KMS-11 (cell line): ENCODE results near the gene GRM7.
A peak's percentile ranks its signal among the peaks of the same experiment; 100 is the strongest.

Experiments used
- H2AFZ ChIP-seq: fragments of 200-600 bp; sonication (generic); 2 replicates; pipeline ENCODE4 v1.6.1; 2016; ENCODE audit warnings: antibody characterized with exemption, mixed run types, low read depth
- H3K27ac ChIP-seq: fragments of 200-600 bp; sonication (generic); 2 replicates; pipeline ENCODE4 v1.6.1; 2016; ENCODE audit warnings: mild to moderate bottlenecking, mixed run types
- H3K27me3 ChIP-seq: fragments of 200-600 bp; sonication (generic); 2 replicates; pipeline ENCODE4 v1.6.1; 2017; ENCODE audit warnings: mild to moderate bottlenecking, low read depth, mixed run types, moderate library complexity; ENCODE audit not compliant: insufficient read depth
- H3K36me3 ChIP-seq: fragments of 200-600 bp; sonication (generic); 2 replicates; pipeline ENCODE4 v1.6.1; 2017; ENCODE audit warnings: mild to moderate bottlenecking, mixed run types; ENCODE audit not compliant: insufficient read depth
- H3K4me1 ChIP-seq: fragments of 200-600 bp; sonication (generic); 2 replicates; pipeline ENCODE4 v1.6.1; 2016; ENCODE audit warnings: mild to moderate bottlenecking, low read depth, mixed run types; ENCODE audit not compliant: poor library complexity, severe bottlenecking
- H3K4me2 ChIP-seq: fragments of 200-600 bp; sonication (generic); 2 replicates; pipeline ENCODE4 v1.7.0; 2016; ENCODE audit warnings: mild to moderate bottlenecking, mixed run types
- H3K4me3 ChIP-seq: fragments of 200-600 bp; sonication (generic); IDR thresholded peaks from 2 replicates; pipeline ENCODE4 v1.6.1; 2017; ENCODE audit warnings: low read depth, low read length, mixed read lengths; ENCODE audit not compliant: insufficient read depth
- H3K79me2 ChIP-seq: fragments of 200-600 bp; sonication (generic); 2 replicates; pipeline ENCODE4 v1.6.1; 2016; ENCODE audit warnings: low read depth, mixed run types; ENCODE audit not compliant: insufficient read depth
- H3K9ac ChIP-seq: fragments of 200-600 bp; sonication (generic); 2 replicates; pipeline ENCODE4 v1.6.1; 2016; ENCODE audit warnings: mild to moderate bottlenecking, mixed run types
- H4K20me1 ChIP-seq: fragments of 200-600 bp; sonication (generic); 2 replicates; pipeline ENCODE4 v1.6.1; 2016; ENCODE audit warnings: mild to moderate bottlenecking, mixed run types; ENCODE audit not compliant: insufficient read depth
- CTCF ChIP-seq: fragments of 200-600 bp; sonication (generic); conservative IDR thresholded peaks from 2 replicates; pipeline ENCODE4 v1.6.1; 2017; ENCODE audit warnings: low read depth, mild to moderate bottlenecking, antibody characterized with exemption, low read length, moderate library complexity, mixed read lengths

The GRM7 gene

GRCh38 chr3:7589526-7589925 is 728.6 kb downstream of the GRM7 start:
- Histone ChIP-seq H3K4me2 (no peak overlapping the region), H3K4me1 (peaks cover 15% of the 10 kb centered on the region), H3K27me3 (no peaks in the 10 kb centered on the region), H3K79me2 (no peaks in the 10 kb centered on the region), H3K27ac (no peak overlapping the region), H3K9ac (no peak overlapping the region), H3K36me3 (no peaks in the 10 kb centered on the region), H2AFZ (no peak overlapping the region), H4K20me1 (no peaks in the 10 kb centered on the region), H3K4me3 (no peak overlapping the region)
- no peak for TF ChIP-seq CTCF

- Histone ChIP-seq H3K4me1 (peaks cover 17% of the 10 kb centered on the region), H3K79me2 (no peaks in the 10 kb centered on the region), H2AFZ (no peak overlapping the region), H3K4me3 (no peak overlapping the region), H3K36me3 (no peaks in the 10 kb centered on the region), H3K9ac (no peak overlapping the region), H3K4me2 (no peak overlapping the region), H3K27me3 (no peaks in the 10 kb centered on the region), H3K27ac (no peak overlapping the region), H4K20me1 (no peaks in the 10 kb centered on the region)
- no peak for TF ChIP-seq CTCF
Measured at GRCh38 chr3:7602297-7602696, 741.4 kb downstream of the GRM7 start.

GRCh38 chr3:7607083-7607482 is 746.2 kb downstream of the GRM7 start:
- Histone ChIP-seq H4K20me1 (no peaks in the 10 kb centered on the region), H3K27me3 (no peaks in the 10 kb centered on the region), H3K4me1 (peaks cover 55% of the 10 kb centered on the region), H2AFZ (no peak overlapping the region), H3K79me2 (no peaks in the 10 kb centered on the region), H3K4me2 (peak overlapping the region; percentile 63), H3K9ac (peak overlapping the region; percentile 18; the same call in 1 of the 2 replicates), H3K36me3 (no peaks in the 10 kb centered on the region), H3K4me3 (no peak overlapping the region), H3K27ac (peak overlapping the region; percentile 75)
- no peak for TF ChIP-seq CTCF

GRCh38 chr3:7607676-7608075 is 746.8 kb downstream of the GRM7 start:
- Histone ChIP-seq H3K27me3 (no peaks in the 10 kb centered on the region), H3K9ac (peak overlapping the region; percentile 18; the same call in 1 of the 2 replicates), H3K4me1 (peaks cover 55% of the 10 kb centered on the region), H3K27ac (peak overlapping the region; percentile 75), H3K4me3 (no peak overlapping the region), H2AFZ (no peak overlapping the region), H3K4me2 (peak overlapping the region; percentile 56; the same call in 1 of the 2 replicates), H4K20me1 (no peaks in the 10 kb centered on the region), H3K36me3 (no peaks in the 10 kb centered on the region), H3K79me2 (no peaks in the 10 kb centered on the region)
- no peak for TF ChIP-seq CTCF
